ENCODE results near the gene IMMP2L.

DNA sequence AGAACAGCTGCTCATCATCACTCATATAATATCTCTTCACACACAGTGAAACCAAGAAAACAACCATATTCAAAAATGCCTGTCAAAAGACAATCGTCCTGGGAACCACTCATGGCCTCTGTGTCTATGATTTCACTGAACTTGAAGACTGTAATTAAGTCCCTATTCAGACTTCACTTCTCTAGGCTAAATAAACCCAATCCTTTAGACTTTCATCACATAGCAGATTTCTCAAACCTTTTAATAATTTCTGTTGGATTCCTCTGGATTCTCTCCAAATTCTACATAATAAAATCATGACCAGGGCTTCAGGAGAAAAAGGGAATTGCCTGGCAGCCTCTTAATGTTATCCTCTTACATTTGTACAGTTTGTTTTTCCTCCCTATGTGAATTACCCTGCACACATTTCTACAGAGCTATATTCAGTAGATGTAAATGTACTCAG, 270.2 kb downstream of the IMMP2L start:
- TF ChIP-seq, protein P1, sequence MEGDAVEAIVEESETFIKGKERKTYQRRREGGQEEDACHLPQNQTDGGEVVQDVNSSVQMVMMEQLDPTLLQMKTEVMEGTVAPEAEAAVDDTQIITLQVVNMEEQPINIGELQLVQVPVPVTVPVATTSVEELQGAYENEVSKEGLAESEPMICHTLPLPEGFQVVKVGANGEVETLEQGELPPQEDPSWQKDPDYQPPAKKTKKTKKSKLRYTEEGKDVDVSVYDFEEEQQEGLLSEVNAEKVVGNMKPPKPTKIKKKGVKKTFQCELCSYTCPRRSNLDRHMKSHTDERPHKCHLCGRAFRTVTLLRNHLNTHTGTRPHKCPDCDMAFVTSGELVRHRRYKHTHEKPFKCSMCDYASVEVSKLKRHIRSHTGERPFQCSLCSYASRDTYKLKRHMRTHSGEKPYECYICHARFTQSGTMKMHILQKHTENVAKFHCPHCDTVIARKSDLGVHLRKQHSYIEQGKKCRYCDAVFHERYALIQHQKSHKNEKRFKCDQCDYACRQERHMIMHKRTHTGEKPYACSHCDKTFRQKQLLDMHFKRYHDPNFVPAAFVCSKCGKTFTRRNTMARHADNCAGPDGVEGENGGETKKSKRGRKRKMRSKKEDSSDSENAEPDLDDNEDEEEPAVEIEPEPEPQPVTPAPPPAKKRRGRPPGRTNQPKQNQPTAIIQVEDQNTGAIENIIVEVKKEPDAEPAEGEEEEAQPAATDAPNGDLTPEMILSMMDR (conservative IDR thresholded peaks at IDR 0.05; ENCODE audit: low read depth, low read length), result no peak
- TF ChIP-seq EZH2 (IDR thresholded peaks at IDR 0.05; ENCODE audit: low read length, unreplicated experiment) (no peak), EZH2phosphoT487 (IDR thresholded peaks at IDR 0.05; ENCODE audit: borderline replicate concordance, low read length) (no peak)
